Endothelial cell of umbilical vein (primary cell): Measurements from ENCODE around the gene PODXL2.

ENCODE experiments used
- EZH2 ChIP-seq: IDR thresholded peaks from 2 replicates; pipeline ENCODE4 v1.6.1; 2012; ENCODE audit warnings: borderline replicate concordance, low read depth, mild to moderate bottlenecking, moderate library complexity, low read length, inconsistent platforms; ENCODE audit not compliant: severe bottlenecking
- FOS ChIP-seq: IDR thresholded peaks from 2 replicates; pipeline ENCODE4 v1.6.1; 2011; ENCODE audit warnings: mild to moderate bottlenecking, low read length, moderate library complexity, borderline replicate concordance; ENCODE audit not compliant: insufficient read depth
- GATA2 ChIP-seq: IDR thresholded peaks from 2 replicates; pipeline ENCODE4 v1.7.0; 2011; ENCODE audit warnings: low read depth, mild to moderate bottlenecking, moderate library complexity, mixed read lengths, low read length; ENCODE audit not compliant: insufficient read length, insufficient read depth
- POLR2A ChIP-seq: IDR thresholded peaks from 2 replicates; pipeline ENCODE4 v1.6.1; 2012; ENCODE audit warnings: low read depth, mild to moderate bottlenecking, control low read depth, low read length
- POLR2AphosphoS5 ChIP-seq: IDR thresholded peaks from 2 replicates; pipeline ENCODE4 v1.6.1; 2012; ENCODE audit warnings: low read depth, mild to moderate bottlenecking, control low read depth, low read length, moderate library complexity; ENCODE audit not compliant: insufficient read depth
- TF ChIP-seq, protein P1 (sequence below), 2 donors: IDR thresholded peaks; 1 replicate in 1 of 2; 2 replicates in 1 of 2; pipeline ENCODE4 v1.5.1; 2011; ENCODE audit warnings: low read length in 2 of 2, mild to moderate bottlenecking in 2 of 2, moderate library complexity in 2 of 2, control low read depth in 1 of 2, inconsistent platforms in 1 of 2, low read depth in 1 of 2; ENCODE audit not compliant: insufficient read depth in 1 of 2; ENCODE audit errors: extremely low read depth in 1 of 2

DNA sequence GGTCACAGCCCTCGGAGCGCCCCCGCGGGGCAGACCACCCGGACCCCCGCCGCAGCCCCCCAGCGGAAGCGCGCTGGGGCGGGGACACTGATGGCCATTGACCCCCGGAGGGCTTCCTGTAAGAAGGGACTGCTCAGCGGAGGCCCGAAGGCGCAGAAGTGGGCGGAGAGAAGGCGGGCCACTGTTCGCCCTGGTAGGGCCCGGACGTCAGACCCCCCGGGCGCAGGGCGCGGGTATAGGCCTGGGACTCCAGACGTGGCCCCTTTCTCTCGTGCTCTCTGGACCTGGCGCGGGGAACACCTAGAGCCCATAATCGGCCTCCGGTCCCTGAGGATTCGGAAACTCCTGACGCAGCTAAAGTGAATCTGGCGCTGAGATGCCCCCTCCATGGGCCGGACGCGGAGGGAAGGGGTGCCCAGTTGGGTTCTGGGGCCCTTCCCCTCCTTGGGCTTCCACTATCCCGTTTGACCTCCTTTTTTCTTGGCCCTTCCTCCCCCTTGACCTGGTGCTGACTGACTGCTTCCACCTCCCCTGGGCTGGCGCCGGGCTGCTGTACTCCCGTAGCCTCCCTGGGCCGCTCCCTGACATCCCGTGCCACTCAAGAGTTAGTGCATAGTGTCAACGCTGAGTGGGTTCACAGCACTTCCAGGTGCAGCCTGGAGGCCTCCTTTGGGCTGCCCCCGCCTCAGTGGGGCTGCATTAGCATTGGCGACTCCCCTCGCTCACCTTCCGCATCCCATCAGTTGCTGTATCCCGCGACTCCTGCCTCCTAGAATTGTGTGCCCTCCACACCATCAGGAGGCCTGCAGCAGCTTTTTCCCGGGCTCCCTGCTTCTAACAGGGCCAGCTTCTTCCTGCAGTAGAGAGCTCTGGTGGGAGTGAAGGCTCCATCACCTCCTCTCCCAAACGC is 44.5 kb downstream of the PODXL2 start:
- TF ChIP-seq, protein P1, sequence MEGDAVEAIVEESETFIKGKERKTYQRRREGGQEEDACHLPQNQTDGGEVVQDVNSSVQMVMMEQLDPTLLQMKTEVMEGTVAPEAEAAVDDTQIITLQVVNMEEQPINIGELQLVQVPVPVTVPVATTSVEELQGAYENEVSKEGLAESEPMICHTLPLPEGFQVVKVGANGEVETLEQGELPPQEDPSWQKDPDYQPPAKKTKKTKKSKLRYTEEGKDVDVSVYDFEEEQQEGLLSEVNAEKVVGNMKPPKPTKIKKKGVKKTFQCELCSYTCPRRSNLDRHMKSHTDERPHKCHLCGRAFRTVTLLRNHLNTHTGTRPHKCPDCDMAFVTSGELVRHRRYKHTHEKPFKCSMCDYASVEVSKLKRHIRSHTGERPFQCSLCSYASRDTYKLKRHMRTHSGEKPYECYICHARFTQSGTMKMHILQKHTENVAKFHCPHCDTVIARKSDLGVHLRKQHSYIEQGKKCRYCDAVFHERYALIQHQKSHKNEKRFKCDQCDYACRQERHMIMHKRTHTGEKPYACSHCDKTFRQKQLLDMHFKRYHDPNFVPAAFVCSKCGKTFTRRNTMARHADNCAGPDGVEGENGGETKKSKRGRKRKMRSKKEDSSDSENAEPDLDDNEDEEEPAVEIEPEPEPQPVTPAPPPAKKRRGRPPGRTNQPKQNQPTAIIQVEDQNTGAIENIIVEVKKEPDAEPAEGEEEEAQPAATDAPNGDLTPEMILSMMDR (IDR thresholded peaks at IDR 0.05; ENCODE audit: extremely low read depth in 1 of 2, insufficient read depth in 1 of 2, low read depth in 1 of 2, low read length in 2 of 2) = no peak
- TF ChIP-seq POLR2A (no peak), GATA2 (no peak), POLR2AphosphoS5 (no peak), FOS (no peak), EZH2 (no peak)
